Stimulated activated CD4-positive, alpha-beta T cell treated with anti-CD3 and anti-CD28 coated beads, TNF-alpha, amount 100 ng/mL, for 4 hours (primary cell): ENCODE results near the gene FAM89A.
"Not testable (repeated sequence)": the region's sequence is repeated elsewhere in the genome, so short reads cannot be mapped to it uniquely, and the experiment has no call there.

ENCODE experiments used
- DNase-seq, 3 experiments: peaks; one replicate each; pipeline ENCODE4 v3.0.0-alpha.2; 2020; ENCODE audit warnings: low read depth in 3 of 3

FAM89A gene

GRCh38 chr1:231057410-231057809 lies 17.4 kb upstream of the FAM89A start:
- DNase-seq = no peak

GRCh38 chr1:231055271-231055670 lies 15.2 kb upstream of the FAM89A start:
- no peak for DNase-seq

- DNase-seq = no peak
Observed at GRCh38 chr1:231053493-231054162, 13.6 kb upstream of the FAM89A start.

GRCh38 chr1:231052777-231053176 lies 12.7 kb upstream of the FAM89A start:
- DNase-seq = no peak

- not testable (repeated sequence) for DNase-seq
Observed at GRCh38 chr1:231050932-231051331, 10.9 kb upstream of the FAM89A start.

- no peak for DNase-seq
Observed at GRCh38 chr1:231050395-231050794, 10.3 kb upstream of the FAM89A start.

- no peak for DNase-seq
Observed at GRCh38 chr1:231049121-231049979, 9.3 kb upstream of the FAM89A start.

GRCh38 chr1:231048419-231048818 lies 8.4 kb upstream of the FAM89A start:
- not testable (repeated sequence) for DNase-seq

- not testable (repeated sequence) for DNase-seq
Observed at GRCh38 chr1:231047529-231047928, 7.5 kb upstream of the FAM89A start.

GRCh38 chr1:231046730-231047395 lies 6.8 kb upstream of the FAM89A start:
- DNase-seq = no peak

- DNase-seq = not testable (repeated sequence)
Observed at GRCh38 chr1:231045921-231046729, 6.1 kb upstream of the FAM89A start.

GRCh38 chr1:231045286-231045685 lies 5.2 kb upstream of the FAM89A start:
- no peak for DNase-seq

- no peak for DNase-seq
Observed at GRCh38 chr1:231044588-231044987, 4.5 kb upstream of the FAM89A start.

- DNase-seq = no peak
Observed at GRCh38 chr1:231041719-231042261, 1.7 kb upstream of the FAM89A start.

- no peak for DNase-seq
Observed at GRCh38 chr1:231040800-231041718, 1.0 kb upstream of the FAM89A start.

- DNase-seq = peak in 2 of 3 experiments; percentile 22 to 26
Observed at GRCh38 chr1:231039161-231040018, 664 bp downstream of the FAM89A start.

- no peak for DNase-seq
Observed at GRCh38 chr1:231037585-231038517, 2.2 kb downstream of the FAM89A start.

GRCh38 chr1:231036416-231036815 lies 3.6 kb downstream of the FAM89A start:
- no peak for DNase-seq
